ENCODE results near the gene OR6B3.

DNA sequence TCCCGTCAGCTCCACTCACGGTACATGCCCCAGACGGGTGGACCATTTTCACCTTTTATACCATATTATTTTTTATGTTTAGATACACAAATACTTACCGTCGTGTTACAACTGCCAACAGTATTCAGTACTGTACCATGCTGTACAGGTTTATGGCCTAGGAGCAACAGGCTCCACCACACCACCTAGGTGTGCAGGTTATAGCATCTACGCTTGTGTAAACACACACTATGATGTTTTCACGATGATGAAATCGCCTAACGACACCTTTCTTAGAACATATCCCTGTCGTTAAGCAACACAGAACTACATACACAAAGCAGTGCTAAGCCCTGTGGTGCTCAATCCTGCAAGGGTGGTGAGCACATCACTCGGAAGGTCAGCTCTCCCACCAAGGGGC is 52.6 kb downstream of the OR6B3 start:
- TF ChIP-seq POLR2A (IDR thresholded peaks at IDR 0.05): no peak
- TF ChIP-seq, protein P1, sequence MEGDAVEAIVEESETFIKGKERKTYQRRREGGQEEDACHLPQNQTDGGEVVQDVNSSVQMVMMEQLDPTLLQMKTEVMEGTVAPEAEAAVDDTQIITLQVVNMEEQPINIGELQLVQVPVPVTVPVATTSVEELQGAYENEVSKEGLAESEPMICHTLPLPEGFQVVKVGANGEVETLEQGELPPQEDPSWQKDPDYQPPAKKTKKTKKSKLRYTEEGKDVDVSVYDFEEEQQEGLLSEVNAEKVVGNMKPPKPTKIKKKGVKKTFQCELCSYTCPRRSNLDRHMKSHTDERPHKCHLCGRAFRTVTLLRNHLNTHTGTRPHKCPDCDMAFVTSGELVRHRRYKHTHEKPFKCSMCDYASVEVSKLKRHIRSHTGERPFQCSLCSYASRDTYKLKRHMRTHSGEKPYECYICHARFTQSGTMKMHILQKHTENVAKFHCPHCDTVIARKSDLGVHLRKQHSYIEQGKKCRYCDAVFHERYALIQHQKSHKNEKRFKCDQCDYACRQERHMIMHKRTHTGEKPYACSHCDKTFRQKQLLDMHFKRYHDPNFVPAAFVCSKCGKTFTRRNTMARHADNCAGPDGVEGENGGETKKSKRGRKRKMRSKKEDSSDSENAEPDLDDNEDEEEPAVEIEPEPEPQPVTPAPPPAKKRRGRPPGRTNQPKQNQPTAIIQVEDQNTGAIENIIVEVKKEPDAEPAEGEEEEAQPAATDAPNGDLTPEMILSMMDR (IDR thresholded peaks at IDR 0.05): no peak

All from prostate gland (tissue), 2 donors.